Measurements from ENCODE around the gene GRIN3B.

GRIN3B gene

GRCh38 chr19:1015782-1016646, 15.8 kb downstream of the GRIN3B start:
- H3K4me3 ChIP-seq (ENCODE audit: low read depth, low read length), result no peak overlapping the region
- in situ Hi-C loops (cut with HindIII; ENCODE audit: low sequenced_read_pairs), result no loop called here
- DNase-seq (ENCODE audit: low read depth), result no peak
- TF ChIP-seq CTCF (IDR thresholded peaks at IDR 0.05; ENCODE audit: low read depth, low read length, missing control alignments), result no peak

- no peak overlapping the region for H3K4me3 ChIP-seq (ENCODE audit: low read depth, low read length)
- DNase-seq (ENCODE audit: low read depth), result no peak
- TF ChIP-seq CTCF (IDR thresholded peaks at IDR 0.05; ENCODE audit: low read depth, low read length, missing control alignments), result no peak
- in situ Hi-C loops (cut with HindIII; ENCODE audit: low sequenced_read_pairs), result no loop called here
Measured at GRCh38 chr19:1016647-1017114, 16.5 kb downstream of the GRIN3B start.

GRCh38 chr19:1017115-1017905, 17.1 kb downstream of the GRIN3B start:
- in situ Hi-C loops (cut with HindIII; ENCODE audit: low sequenced_read_pairs), result no loop called here
- no peak for DNase-seq (ENCODE audit: low read depth)
- no peak overlapping the region for H3K4me3 ChIP-seq (ENCODE audit: low read depth, low read length)
- TF ChIP-seq CTCF (IDR thresholded peaks at IDR 0.05; ENCODE audit: low read depth, low read length, missing control alignments), result no peak

GRCh38 chr19:1017906-1018305, 17.7 kb downstream of the GRIN3B start:
- in situ Hi-C loops (cut with HindIII; ENCODE audit: low sequenced_read_pairs), result no loop called here
- no peak for TF ChIP-seq CTCF (IDR thresholded peaks at IDR 0.05; ENCODE audit: low read depth, low read length, missing control alignments)
- no peak for DNase-seq (ENCODE audit: low read depth)
- H3K4me3 ChIP-seq (ENCODE audit: low read depth, low read length), result no peak overlapping the region

- TF ChIP-seq CTCF (IDR thresholded peaks at IDR 0.05; ENCODE audit: low read depth, low read length, missing control alignments), result no peak
- no peak overlapping the region for H3K4me3 ChIP-seq (ENCODE audit: low read depth, low read length)
- in situ Hi-C loops (cut with HindIII; ENCODE audit: low sequenced_read_pairs), result no loop called here
- no peak for DNase-seq (ENCODE audit: low read depth)
Measured at GRCh38 chr19:1018393-1018792, 18.2 kb downstream of the GRIN3B start.

- peak overlapping the region; percentile 85 for H3K4me3 ChIP-seq (ENCODE audit: low read depth, low read length)
- in situ Hi-C loops (cut with HindIII; ENCODE audit: low sequenced_read_pairs), result no loop called here
- no peak for TF ChIP-seq CTCF (IDR thresholded peaks at IDR 0.05; ENCODE audit: low read depth, low read length, missing control alignments)
- no peak for DNase-seq (ENCODE audit: low read depth)
Measured at GRCh38 chr19:1018932-1019615, 18.9 kb downstream of the GRIN3B start.

Measured in astrocyte of the cerebellum (primary cell).